Activated naive CD4-positive, alpha-beta T cell treated with anti-CD3 and anti-CD28 coated beads, Interleukin-2, amount 10 ng/mL, durations not matched to agents 7 days and 5 days (primary cell): ENCODE results near the gene FAAP100.

Experiments used
- CTCF ChIA-PET: fragments of 350-600 bp; sonication (Branson Sonifier 250); formaldehyde crosslinking; loops from one replicate; lab custom pipeline; 2021; ENCODE audit warnings: antibody characterized with exemption; lab: Charles Lee
- DNase-seq: peaks from one replicate; pipeline ENCODE4 v3.0.0-alpha.2; 2020
- H3K27ac Mint-ChIP-seq: one replicate; pipeline ENCODE4 v1.8.0; 2021; ENCODE audit warnings: mild to moderate bottlenecking, moderate library complexity, mixed read lengths
- H3K27me3 Mint-ChIP-seq: one replicate; pipeline ENCODE4 v1.8.0; 2021; ENCODE audit warnings: mild to moderate bottlenecking, mixed read lengths
- H3K36me3 Mint-ChIP-seq: one replicate; pipeline ENCODE4 v1.8.0; 2021; ENCODE audit warnings: mixed read lengths
- H3K4me1 Mint-ChIP-seq: one replicate; pipeline ENCODE4 v1.8.0; 2021; ENCODE audit warnings: mixed read lengths
- H3K4me3 Mint-ChIP-seq: one replicate; pipeline ENCODE4 v1.8.0; 2021; ENCODE audit warnings: mild to moderate bottlenecking, moderate library complexity, mixed read lengths
- H3K9me3 Mint-ChIP-seq: one replicate; pipeline ENCODE4 v1.8.0; 2021; ENCODE audit warnings: mixed read lengths

FAAP100 gene

DNA sequence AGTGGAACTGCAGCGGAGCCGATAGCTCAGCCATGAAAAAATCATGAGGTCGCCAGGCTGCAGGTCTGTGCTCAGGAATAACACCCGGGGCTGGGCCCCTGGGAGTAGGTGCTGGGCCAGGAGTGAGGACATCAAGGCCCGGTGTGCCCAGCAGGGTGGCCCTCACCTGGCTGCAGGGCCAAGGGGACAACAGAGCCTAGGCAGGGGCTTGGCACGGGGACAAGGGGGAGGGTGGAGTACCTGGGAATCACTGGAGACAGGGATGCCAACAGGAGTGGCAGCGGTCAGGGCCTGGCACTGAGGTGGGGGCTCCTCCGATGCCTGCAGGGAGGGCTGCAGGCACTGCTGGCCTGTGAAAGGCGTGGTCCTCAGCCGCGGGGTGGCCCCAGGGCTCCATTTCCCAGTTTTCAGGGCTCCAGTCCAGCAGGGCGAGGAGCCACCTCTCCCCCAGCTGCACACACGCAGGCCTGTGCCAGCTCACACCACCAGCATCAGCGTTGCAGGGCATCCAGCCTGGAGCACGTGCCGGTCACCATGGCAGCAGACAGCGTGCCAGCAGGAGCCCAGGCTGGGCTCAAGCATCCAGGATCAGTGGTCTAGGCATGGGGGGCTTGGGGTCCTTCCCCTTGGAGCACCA lies 28.6 kb downstream of the FAAP100 start:
- Mint-ChIP-seq H3K27me3 (peaks cover 72% of the 10 kb centered on the region), H3K4me1 (peaks cover 4% of the 10 kb centered on the region), H3K9me3 (no peaks in the 10 kb centered on the region), H3K27ac (no peak overlapping the region), H3K4me3 (no peak overlapping the region), H3K36me3 (no peaks in the 10 kb centered on the region)
- DNase-seq: no peak
- CTCF ChIA-PET: interaction anchor here (0.9 to 1.0 kb wide), 2 partner anchors 16 to 78 kb away, joined by 3 read pairs; no protein-coding TSS in a partner anchor

DNA sequence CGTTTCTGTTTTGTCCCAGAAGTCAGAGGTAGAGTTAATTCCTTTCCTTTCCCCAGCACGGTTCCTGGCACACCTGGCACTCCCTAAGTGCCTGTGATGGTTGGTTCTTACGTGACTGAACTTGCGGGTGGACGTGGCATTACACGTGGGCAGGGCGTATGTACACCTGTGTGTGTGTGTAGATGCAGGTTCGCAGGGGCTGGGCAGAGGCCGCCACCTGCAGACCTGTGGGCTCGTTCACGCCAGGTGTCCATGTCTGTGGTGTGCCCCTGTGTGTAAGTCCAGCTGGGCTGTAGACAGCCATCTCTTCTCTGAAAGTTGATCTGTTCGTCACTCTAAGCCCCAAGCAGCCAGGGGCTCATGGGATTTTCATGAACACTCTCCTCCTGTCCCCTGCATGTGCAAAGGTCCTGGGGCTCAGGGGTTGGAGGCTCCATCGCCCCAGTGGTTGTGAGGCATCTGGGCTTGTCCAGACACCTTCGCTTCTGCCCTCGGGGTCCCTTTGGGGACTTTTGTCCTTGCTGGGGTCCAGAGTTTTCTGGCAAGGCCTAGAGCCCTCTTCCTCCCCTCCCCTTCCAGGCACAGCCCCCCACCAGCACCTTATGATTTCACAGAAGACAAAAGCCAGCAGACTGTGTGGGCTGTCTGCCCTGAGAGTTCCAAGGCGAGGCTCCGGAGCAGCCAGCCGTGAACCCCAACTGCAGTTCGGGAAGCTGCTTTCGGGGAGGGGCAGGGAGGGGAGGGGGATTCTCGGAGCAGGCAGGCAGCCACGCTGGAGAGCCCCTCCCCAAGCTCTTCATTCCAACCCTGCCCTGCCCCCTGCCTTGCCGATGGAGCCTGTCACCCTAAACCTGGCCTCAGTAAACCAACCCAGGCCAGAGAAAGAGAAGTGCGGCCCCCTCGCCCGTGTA lies 29.4 kb downstream of the FAAP100 start:
- H3K9me3 Mint-ChIP-seq: no peaks in the 10 kb centered on the region
- H3K4me3 Mint-ChIP-seq: no peak overlapping the region
- DNase-seq: no peak
- peaks cover 67% of the 10 kb centered on the region for H3K27me3 Mint-ChIP-seq
- CTCF ChIA-PET: interaction anchor here (0.9 to 1.0 kb wide), 2 partner anchors 16 to 78 kb away, joined by 3 read pairs; no protein-coding TSS in a partner anchor
- H3K36me3 Mint-ChIP-seq: no peaks in the 10 kb centered on the region
- H3K4me1 Mint-ChIP-seq: peaks cover 10% of the 10 kb centered on the region
- H3K27ac Mint-ChIP-seq: no peak overlapping the region

GRCh38 chr17:81520021-81520901 lies 31.9 kb downstream of the FAAP100 start:
- peaks cover 25% of the 10 kb centered on the region for H3K4me1 Mint-ChIP-seq
- H3K9me3 Mint-ChIP-seq: no peaks in the 10 kb centered on the region
- DNase-seq: no peak
- H3K27ac Mint-ChIP-seq: no peak overlapping the region
- CTCF ChIA-PET: interaction anchor here (2.8 kb wide), 1 partner anchor 81 kb away, joined by 16 read pairs; no protein-coding TSS in a partner anchor
- no peaks in the 10 kb centered on the region for H3K36me3 Mint-ChIP-seq
- H3K27me3 Mint-ChIP-seq: peaks cover 53% of the 10 kb centered on the region
- H3K4me3 Mint-ChIP-seq: peak overlapping the region; percentile 31

DNA sequence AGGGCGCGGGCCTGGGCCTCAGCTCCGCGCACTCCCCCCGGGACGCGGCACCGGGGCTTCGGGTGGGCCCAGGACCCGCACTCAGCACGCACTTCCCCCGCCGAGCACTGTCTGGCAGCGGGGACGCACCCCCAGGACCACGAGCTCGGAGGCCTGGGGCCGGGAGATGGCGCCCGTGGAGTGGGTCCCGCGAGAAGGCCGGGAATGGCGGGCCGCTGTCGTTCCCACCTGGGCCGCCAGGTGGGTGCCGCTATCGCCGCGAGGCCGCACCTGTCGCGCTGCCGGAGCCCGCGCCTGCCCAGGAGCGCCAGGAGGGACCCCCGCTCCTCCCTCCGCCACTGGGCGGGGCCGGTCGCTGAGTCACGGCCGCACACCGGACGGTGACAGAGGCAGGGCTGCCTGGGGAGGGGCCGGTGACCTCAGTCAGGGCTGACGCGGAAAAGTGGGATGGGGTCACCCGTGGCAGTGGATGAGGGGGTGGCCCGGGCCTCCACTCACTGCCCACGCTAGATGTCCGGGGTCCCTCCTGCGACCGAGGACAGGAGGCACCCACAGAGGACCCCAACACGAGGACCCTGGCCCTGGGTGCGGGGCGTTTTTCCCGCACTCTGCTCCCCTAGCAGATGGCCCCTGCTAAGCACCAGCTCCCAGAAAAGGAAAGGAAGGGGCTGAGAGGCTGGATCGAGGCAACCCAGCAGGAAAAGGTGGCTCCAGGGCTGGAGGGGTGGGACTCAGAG lies 32.7 kb downstream of the FAAP100 start:
- Mint-ChIP-seq H3K27me3 (peaks cover 48% of the 10 kb centered on the region), H3K27ac (no peak overlapping the region), H3K36me3 (no peaks in the 10 kb centered on the region), H3K4me3 (peak overlapping the region; percentile 31), H3K4me1 (peaks cover 27% of the 10 kb centered on the region), H3K9me3 (no peaks in the 10 kb centered on the region)
- peak; percentile 78 for DNase-seq
- CTCF ChIA-PET: interaction anchor here (0.6 to 2.8 kb wide), 4 partner anchors 34 to 678 kb away, joined by 3 to 16 read pairs (median 3); no protein-coding TSS in a partner anchor

DNA sequence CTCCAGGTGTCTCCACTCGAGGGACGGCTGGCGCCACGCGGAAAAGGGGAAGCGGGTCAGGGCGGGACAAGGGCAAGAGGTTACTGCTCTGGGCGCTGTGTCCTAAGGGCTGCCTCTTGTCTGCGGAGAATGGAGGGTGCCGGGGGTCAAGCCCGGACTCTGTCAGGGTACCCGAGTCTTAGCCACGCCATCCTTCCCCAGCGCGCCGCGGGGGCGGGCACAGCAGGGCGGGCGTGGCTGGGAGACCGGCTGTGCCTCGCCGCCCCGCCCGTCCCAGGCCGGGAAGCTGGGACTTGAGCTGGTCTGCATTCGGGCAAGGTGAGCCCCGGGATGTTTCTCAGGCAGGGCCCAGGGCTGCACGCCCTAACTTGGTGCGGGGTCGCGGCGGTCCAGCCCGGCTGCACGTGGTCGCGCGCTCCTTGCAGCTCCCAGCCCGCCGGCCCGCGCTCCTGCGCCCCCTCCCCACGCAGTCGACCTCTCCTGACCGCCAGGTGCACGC lies 33.3 kb downstream of the FAAP100 start:
- no peak overlapping the region for H3K27ac Mint-ChIP-seq

DNA sequence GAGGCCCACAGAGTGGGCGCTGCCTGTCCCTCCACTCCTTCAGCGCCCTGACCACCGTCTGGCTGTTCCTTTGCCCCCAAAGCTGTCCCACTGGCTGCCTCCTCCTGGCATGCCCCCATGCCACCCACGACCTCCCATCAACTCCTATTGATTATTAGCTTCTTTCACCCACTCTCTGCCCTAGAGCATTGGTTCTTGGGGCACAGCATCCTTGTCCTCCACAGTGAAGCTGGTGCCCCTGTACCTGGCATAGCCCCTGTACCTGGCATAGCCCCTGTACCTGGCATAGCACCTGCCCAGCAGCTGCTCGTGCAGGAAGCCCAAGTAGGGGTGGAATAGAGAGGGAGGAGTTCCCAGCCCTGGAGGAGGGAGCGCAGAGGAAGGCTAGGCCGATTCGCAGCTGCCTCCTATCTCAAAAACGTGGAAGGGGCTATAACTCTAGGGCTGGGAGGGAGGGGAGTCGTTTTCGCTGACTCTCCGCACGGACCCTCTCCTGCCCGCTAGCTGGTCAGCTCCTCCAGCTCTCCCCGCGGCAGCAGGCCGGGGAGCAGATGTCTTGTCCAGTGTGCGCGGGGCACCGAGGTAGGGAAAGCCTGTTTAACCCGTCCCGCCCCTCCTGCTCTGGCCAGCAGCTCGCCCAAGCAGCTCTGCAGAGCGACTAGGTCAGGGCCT lies 33.9 kb downstream of the FAAP100 start:
- Mint-ChIP-seq H3K27me3 (peaks cover 36% of the 10 kb centered on the region), H3K9me3 (no peaks in the 10 kb centered on the region), H3K4me1 (peaks cover 27% of the 10 kb centered on the region), H3K27ac (peak overlapping the region; percentile 24), H3K36me3 (no peaks in the 10 kb centered on the region), H3K4me3 (peak overlapping the region; percentile 41)
- CTCF ChIA-PET: interaction anchor here (2.8 kb wide), 1 partner anchor 83 kb away, joined by 16 read pairs; no protein-coding TSS in a partner anchor
- DNase-seq: no peak

More for the DNA sequence above, 33.3 kb downstream of the FAAP100 start:
- H3K4me3 Mint-ChIP-seq: no peak overlapping the region
- peak; percentile 42 for DNase-seq
- peaks cover 27% of the 10 kb centered on the region for H3K4me1 Mint-ChIP-seq
- no peaks in the 10 kb centered on the region for H3K36me3 Mint-ChIP-seq
- H3K27me3 Mint-ChIP-seq: peaks cover 42% of the 10 kb centered on the region
- CTCF ChIA-PET: interaction anchor here (0.6 to 2.8 kb wide), 4 partner anchors 35 to 677 kb away, joined by 3 to 16 read pairs (median 3); no protein-coding TSS in a partner anchor
- no peaks in the 10 kb centered on the region for H3K9me3 Mint-ChIP-seq

- H3K27me3 Mint-ChIP-seq: peaks cover 28% of the 10 kb centered on the region
- peak overlapping the region; percentile 41 for H3K4me3 Mint-ChIP-seq
- no peaks in the 10 kb centered on the region for H3K9me3 Mint-ChIP-seq
- H3K36me3 Mint-ChIP-seq: no peaks in the 10 kb centered on the region
- DNase-seq: no peak
- CTCF ChIA-PET: interaction anchor here (2.8 kb wide), 1 partner anchor 84 kb away, joined by 16 read pairs; no protein-coding TSS in a partner anchor
- H3K4me1 Mint-ChIP-seq: peaks cover 27% of the 10 kb centered on the region
- H3K27ac Mint-ChIP-seq: no peak overlapping the region
Observed at GRCh38 chr17:81517339-81518112, 34.6 kb downstream of the FAAP100 start.

DNA sequence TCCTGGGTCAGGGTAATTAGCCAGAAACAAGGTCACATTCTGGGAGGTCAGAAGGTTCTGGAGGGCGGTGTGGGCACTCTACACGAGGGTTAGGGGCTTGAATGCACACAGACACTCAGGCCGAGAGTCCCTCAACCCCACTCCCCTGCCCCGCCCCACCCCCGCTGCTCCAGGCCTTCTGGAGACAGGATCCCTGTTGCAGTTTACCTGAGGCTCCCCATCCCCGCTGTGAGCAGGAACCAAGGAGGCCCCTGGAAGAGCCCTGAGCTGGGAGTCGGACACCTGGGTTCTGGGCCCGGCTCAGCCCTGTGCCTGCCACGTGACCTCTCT lies 35.2 kb downstream of the FAAP100 start:
- peaks cover 3% of the 10 kb centered on the region for H3K36me3 Mint-ChIP-seq
- DNase-seq: no peak
- H3K4me1 Mint-ChIP-seq: peaks cover 27% of the 10 kb centered on the region
- no peak overlapping the region for H3K27ac Mint-ChIP-seq
- H3K4me3 Mint-ChIP-seq: no peak overlapping the region
- H3K9me3 Mint-ChIP-seq: no peaks in the 10 kb centered on the region
- CTCF ChIA-PET: interaction anchor here (2.8 kb wide), 1 partner anchor 84 kb away, joined by 16 read pairs; no protein-coding TSS in a partner anchor
- peaks cover 23% of the 10 kb centered on the region for H3K27me3 Mint-ChIP-seq

DNA sequence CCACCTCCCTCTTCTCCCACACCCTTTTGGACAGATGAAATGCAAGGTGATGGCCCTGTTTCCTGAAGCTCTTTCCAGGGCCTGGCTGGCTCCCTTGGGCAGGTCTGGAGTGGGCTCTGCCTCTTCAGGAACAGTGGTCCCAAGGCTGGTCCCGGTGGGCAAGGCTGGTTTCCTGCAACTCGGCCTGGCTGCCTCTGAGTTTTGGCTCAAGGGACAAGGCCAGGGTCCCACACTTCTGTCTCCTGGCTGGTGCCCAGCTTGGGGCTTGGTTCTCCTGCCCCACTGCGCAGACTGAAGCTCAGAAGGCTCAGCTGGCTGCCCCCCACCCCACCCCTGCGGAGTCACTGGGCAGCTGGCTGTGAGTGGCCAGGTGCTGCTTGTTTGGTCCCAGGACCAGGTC lies 35.7 kb downstream of the FAAP100 start:
- H3K4me1 Mint-ChIP-seq: peaks cover 27% of the 10 kb centered on the region
- H3K27me3 Mint-ChIP-seq: peaks cover 19% of the 10 kb centered on the region
- CTCF ChIA-PET: interaction anchor here (1.3 kb wide), 1 partner anchor 85 kb away, joined by 3 read pairs; no protein-coding TSS in a partner anchor
- no peaks in the 10 kb centered on the region for H3K9me3 Mint-ChIP-seq
- peaks cover 8% of the 10 kb centered on the region for H3K36me3 Mint-ChIP-seq
- peak overlapping the region; percentile 58 for H3K27ac Mint-ChIP-seq
- peak overlapping the region; percentile 90 for H3K4me3 Mint-ChIP-seq
- DNase-seq: no peak

DNA sequence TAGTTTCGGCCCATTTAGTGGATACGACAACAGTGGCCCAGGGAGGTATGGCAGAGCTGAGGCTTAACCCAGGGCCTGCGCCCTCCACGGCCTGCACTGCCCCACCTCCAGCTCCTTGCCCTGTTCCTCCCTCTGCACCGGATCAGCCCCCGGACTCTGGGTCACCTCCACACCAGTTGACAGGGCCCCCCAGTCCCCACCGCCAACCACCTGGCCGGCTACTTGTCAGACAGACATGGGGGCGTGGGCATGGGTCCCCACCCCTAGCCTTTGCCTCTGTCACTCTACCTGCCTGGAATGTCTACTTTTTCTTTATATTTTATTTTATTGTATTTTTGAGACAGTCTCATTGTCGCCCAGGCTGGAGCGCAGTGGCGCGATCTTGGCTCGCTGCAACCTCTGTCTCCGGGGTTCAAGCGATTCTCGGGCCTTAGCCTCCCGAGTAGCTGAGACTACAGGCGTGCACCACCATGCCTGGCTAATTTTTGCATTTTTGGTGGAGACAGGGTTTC lies 36.6 kb downstream of the FAAP100 start:
- H3K27me3 Mint-ChIP-seq: peaks cover 14% of the 10 kb centered on the region
- no peaks in the 10 kb centered on the region for H3K9me3 Mint-ChIP-seq
- H3K4me1 Mint-ChIP-seq: peaks cover 25% of the 10 kb centered on the region
- H3K36me3 Mint-ChIP-seq: peaks cover 17% of the 10 kb centered on the region
- CTCF ChIA-PET: interaction anchor here (1.3 kb wide), 1 partner anchor 86 kb away, joined by 3 read pairs; no protein-coding TSS in a partner anchor
- peak overlapping the region; percentile 90 for H3K4me3 Mint-ChIP-seq
- peak overlapping the region; percentile 91 for H3K27ac Mint-ChIP-seq
- DNase-seq: no peak

DNA sequence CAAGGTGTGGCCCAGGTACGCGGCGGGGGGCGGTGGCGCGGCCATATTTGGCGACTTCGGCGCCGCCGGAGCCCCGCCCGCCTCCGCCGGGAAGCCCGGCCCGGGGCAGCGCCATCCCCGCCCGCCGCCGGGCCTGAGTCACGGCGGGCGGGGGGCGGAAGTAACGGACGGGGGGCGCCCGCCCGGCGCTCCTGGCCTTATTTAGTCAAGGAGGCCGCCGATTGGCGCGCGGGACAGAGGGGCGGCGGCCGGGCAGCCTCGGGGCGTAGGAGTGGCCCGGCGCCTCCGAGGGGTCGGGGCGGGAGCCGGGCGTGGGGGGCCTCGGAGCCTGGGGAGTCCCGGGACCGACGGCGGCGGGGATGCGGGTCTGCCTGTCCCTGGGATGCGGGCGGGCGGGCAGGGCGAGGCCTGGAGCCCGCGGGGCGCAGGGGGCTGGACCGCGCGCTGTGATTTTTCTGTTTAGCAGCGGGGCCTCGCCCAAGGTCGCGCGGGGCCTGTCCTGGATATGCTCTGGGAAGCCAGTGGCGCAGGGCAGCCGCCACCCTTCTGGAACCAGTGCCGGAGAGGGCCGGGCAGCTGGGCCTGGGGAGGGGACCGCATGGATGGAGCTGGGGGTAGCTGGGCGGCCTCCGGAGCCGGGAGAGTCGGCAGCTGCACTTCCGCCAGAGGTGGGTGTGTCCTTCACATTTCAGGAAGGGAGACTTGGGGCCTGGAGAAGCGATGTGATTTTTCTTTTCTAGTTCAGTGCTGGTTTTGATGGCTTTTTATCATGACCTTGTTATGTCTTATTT lies 37.2 kb downstream of the FAAP100 start:
- DNase-seq: peak; percentile 84
- peaks cover 23% of the 10 kb centered on the region for H3K36me3 Mint-ChIP-seq
- peaks cover 8% of the 10 kb centered on the region for H3K27me3 Mint-ChIP-seq
- H3K9me3 Mint-ChIP-seq: no peaks in the 10 kb centered on the region
- peaks cover 23% of the 10 kb centered on the region for H3K4me1 Mint-ChIP-seq
- H3K4me3 Mint-ChIP-seq: peak overlapping the region; percentile 90
- H3K27ac Mint-ChIP-seq: peak overlapping the region; percentile 91
- CTCF ChIA-PET: interaction anchor here (1.3 kb wide), 1 partner anchor 87 kb away, joined by 3 read pairs; no protein-coding TSS in a partner anchor
